ENCODE data around the gene SCFD2. TPM values are rescaled to one million over a fixed set of nuclear protein-coding genes. Genes with fewer than 3 reads are reported as not detected.

SCFD2 gene
- total RNA-seq, 1 experiment from 2014 or later = 7.4 TPM

GRCh38 chr4:52915191-52915590 lies 450.7 kb downstream of the SCFD2 start:
- no peak for TF ChIP-seq CTCF (IDR thresholded peaks at IDR 0.05)
- ATAC-seq (no peak), DNase-seq (ENCODE audit: low read depth, low spot score) (no peak)
- intact Hi-C loops (cut with micrococcal nuclease; ENCODE audit: unreplicated experiment) = no loop called here
- Histone ChIP-seq H3K9me3 (ENCODE audit: control insufficient read depth, insufficient read depth, low read depth, low read length) (no peaks in the 10 kb centered on the region), H3K27me3 (ENCODE audit: control insufficient read depth, insufficient read depth, low read length) (no peaks in the 10 kb centered on the region), H3K36me3 (ENCODE audit: control insufficient read depth, insufficient read depth, low read length) (no peaks in the 10 kb centered on the region), H3K4me1 (ENCODE audit: control insufficient read depth, insufficient read depth, low read length) (no peaks in the 10 kb centered on the region), H3K4me3 (ENCODE audit: low read depth in 2 of 2, low read length in 2 of 2) (no peak overlapping the region), H3K27ac (ENCODE audit: low read length) (no peak overlapping the region)
- no TSS peak for BruUV-seq (replicated peaks)
- CTCF ChIA-PET = no interaction called here
- POLR2A ChIA-PET = no interaction called here
- in situ Hi-C loops (cut with HindIII; ENCODE audit: low pct_unique_long_range_greater_than_20kb, low sequenced_read_pairs) = no loop called here

GRCh38 chr4:52914051-52914605 lies 451.7 kb downstream of the SCFD2 start:
- POLR2A ChIA-PET = no interaction called here
- BruUV-seq (replicated peaks) = no TSS peak
- in situ Hi-C loops (cut with HindIII; ENCODE audit: low pct_unique_long_range_greater_than_20kb, low sequenced_read_pairs) (no loop called here), intact Hi-C loops (cut with micrococcal nuclease; ENCODE audit: unreplicated experiment) (no loop called here)
- TF ChIP-seq POLR2AphosphoS5 (IDR thresholded peaks at IDR 0.05; ENCODE audit: low read depth, low read length) (no peak), SIN3A (IDR thresholded peaks at IDR 0.05; ENCODE audit: borderline replicate concordance, insufficient read depth, low read depth, low read length) (no peak), TCF7L2 (IDR thresholded peaks at IDR 0.05; ENCODE audit: low read depth, low read length) (no peak), CTCF (IDR thresholded peaks at IDR 0.05) (no peak), REST (IDR thresholded peaks at IDR 0.05; ENCODE audit: insufficient read depth in 1 of 2, low read depth in 2 of 2, low read length in 1 of 2) (no peak)
- Histone ChIP-seq H3K4me3 (ENCODE audit: low read depth in 2 of 2, low read length in 2 of 2) (no peak overlapping the region), H3K9me3 (ENCODE audit: control insufficient read depth, insufficient read depth, low read depth, low read length) (no peaks in the 10 kb centered on the region), H3K27me3 (ENCODE audit: control insufficient read depth, insufficient read depth, low read length) (no peaks in the 10 kb centered on the region), H3K27ac (ENCODE audit: low read length) (no peak overlapping the region), H3K36me3 (ENCODE audit: control insufficient read depth, insufficient read depth, low read length) (no peaks in the 10 kb centered on the region), H3K4me1 (ENCODE audit: control insufficient read depth, insufficient read depth, low read length) (no peaks in the 10 kb centered on the region)
- no peak for ATAC-seq
- DNase-seq (ENCODE audit: low read depth, low spot score) = no peak
- CTCF ChIA-PET = no interaction called here
